Esophagus (tissue), 2 donors: Measurements from ENCODE around the gene SMIM31. TPM values are rescaled to one million over a fixed set of nuclear protein-coding genes. Genes with fewer than 3 reads are reported as not detected.

ENCODE experiments used
- H3K27ac ChIP-seq, 2 donors: one replicate each; pipeline ENCODE4 v1.5.1; 2013; ENCODE audit warnings: low read depth in 2 of 2, mild to moderate bottlenecking in 2 of 2, inconsistent platforms in 1 of 2, low read length in 1 of 2, moderate library complexity in 1 of 2
- H3K27me3 ChIP-seq, 2 donors: one replicate each; pipeline ENCODE4 v1.6.1; 2013; ENCODE audit warnings: low read length in 2 of 2, control low read depth in 1 of 2, mild to moderate bottlenecking in 1 of 2; ENCODE audit not compliant: insufficient read depth in 2 of 2, control insufficient read depth in 1 of 2
- H3K36me3 ChIP-seq, 2 donors: one replicate each; pipeline ENCODE4 v1.6.1; 2013; ENCODE audit warnings: low read length in 1 of 2; ENCODE audit not compliant: control insufficient read depth in 2 of 2, insufficient read depth in 2 of 2
- H3K4me1 ChIP-seq, 2 donors: one replicate each; pipeline ENCODE4 v1.6.1; 2013; ENCODE audit warnings: low read length in 1 of 2; ENCODE audit not compliant: control insufficient read depth in 2 of 2, insufficient read depth in 2 of 2
- H3K4me3 ChIP-seq, 2 donors: one replicate each; pipeline ENCODE4 v1.5.1; 2013; ENCODE audit warnings: low read length in 2 of 2, mild to moderate bottlenecking in 2 of 2, low read depth in 1 of 2, moderate library complexity in 1 of 2
- H3K9me3 ChIP-seq, 2 donors: one replicate each; pipeline ENCODE4 v1.6.1; 2013; ENCODE audit warnings: mild to moderate bottlenecking in 2 of 2, low read depth in 1 of 2, low read length in 1 of 2, moderate library complexity in 1 of 2; ENCODE audit not compliant: control insufficient read depth in 2 of 2, insufficient read depth in 1 of 2
- WGBS, 2 donors: extraction: QIAGEN DNeasy Blood & Tissue Kit; methylation state at CpG; one replicate each; pipeline ENCODE4 v1.1.7; 2013; 5-methylcytosine and 5-hydroxymethylcytosine counted together
- polyA plus RNA-seq, 2 donors: library from polyadenylated mRNA; stranded (reverse); fragments of 200-250 nt; gene quantifications; one replicate each; pipeline ENCODE4 v1.2.3, GENCODE V29; 2013
- donor health status: healthy with polysubstance abuse.
- donor health status: Bipolar disorder and iron deficiency.

The SMIM31 gene
- polyA plus RNA-seq, 2 donors = not detected

DNA sequence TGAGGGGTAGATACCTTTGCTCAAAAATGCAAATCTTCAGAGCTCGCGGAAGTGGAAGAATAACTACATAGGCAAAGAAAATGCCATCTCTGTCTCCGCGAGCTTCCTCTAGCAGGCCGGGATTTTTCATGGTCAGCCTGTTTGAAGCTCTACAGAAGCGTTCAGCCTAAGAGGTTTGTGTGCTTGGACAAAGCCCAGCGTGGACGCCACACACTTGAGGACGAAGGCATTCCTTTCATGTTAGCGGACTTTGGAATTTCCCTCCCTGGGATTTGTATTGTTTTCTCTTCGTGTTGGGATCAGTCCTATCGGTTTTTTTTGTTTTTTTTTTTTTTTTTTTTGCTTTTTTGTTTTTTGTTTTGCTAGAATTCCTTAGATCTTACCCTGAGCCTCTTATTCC is 53.7 kb downstream of the SMIM31 start:
- H3K4me3 ChIP-seq = no peak overlapping the region
- H3K27me3 ChIP-seq = no peaks in the 10 kb centered on the region
- H3K4me1 ChIP-seq = no peaks in the 10 kb centered on the region
- no peak overlapping the region for H3K27ac ChIP-seq
- no peaks in the 10 kb centered on the region for H3K36me3 ChIP-seq
- no peaks in the 10 kb centered on the region for H3K9me3 ChIP-seq
- WGBS, 2 donors = 42 to 57% methylated on average over 12 of the region's 12 CpGs

GRCh38 chr4:164813554-164813953 is 59.6 kb downstream of the SMIM31 start:
- no peak overlapping the region for H3K4me3 ChIP-seq
- no peaks in the 10 kb centered on the region for H3K27me3 ChIP-seq
- no peaks in the 10 kb centered on the region for H3K36me3 ChIP-seq
- H3K4me1 ChIP-seq = no peaks in the 10 kb centered on the region
- WGBS, 2 donors = 37 to 58% methylated on average over 2 of the region's 2 CpGs
- no peaks in the 10 kb centered on the region for H3K9me3 ChIP-seq
- no peak overlapping the region for H3K27ac ChIP-seq

DNA sequence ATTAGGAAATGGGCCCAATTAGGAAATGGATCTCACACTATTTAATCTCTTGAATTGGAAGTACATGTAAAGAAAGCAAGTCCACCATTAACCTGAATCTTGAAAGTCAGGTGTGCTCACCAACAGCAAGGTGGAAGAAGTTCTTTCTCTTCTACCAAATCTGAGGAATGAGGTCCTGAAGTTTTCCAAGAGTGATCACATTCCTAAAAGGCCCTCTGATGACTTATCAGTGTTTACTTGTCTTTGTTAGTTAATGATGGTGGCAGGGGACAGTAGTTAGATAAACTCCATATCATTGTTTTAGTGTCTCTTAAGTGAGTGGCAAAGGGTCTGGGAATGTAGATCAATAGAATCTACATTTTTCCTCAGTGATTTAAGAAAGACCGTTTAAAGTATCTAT is 61.8 kb downstream of the SMIM31 start:
- Histone ChIP-seq H3K27me3 (no peaks in the 10 kb centered on the region), H3K4me1 (no peaks in the 10 kb centered on the region), H3K9me3 (no peaks in the 10 kb centered on the region), H3K36me3 (no peaks in the 10 kb centered on the region), H3K4me3 (no peak overlapping the region), H3K27ac (no peak overlapping the region)
- 24 to 55% methylated on average over 1 of the region's 1 CpG for WGBS, 2 donors

- Histone ChIP-seq H3K36me3 (no peaks in the 10 kb centered on the region), H3K9me3 (no peaks in the 10 kb centered on the region), H3K4me1 (no peaks in the 10 kb centered on the region), H3K4me3 (no peak overlapping the region), H3K27ac (no peak overlapping the region), H3K27me3 (no peaks in the 10 kb centered on the region)
- WGBS, 2 donors = 82 to 85% methylated on average over 1 of the region's 1 CpG
These were observed 65.4 kb downstream of the SMIM31 start for GRCh38 chr4:164819366-164819765.

DNA sequence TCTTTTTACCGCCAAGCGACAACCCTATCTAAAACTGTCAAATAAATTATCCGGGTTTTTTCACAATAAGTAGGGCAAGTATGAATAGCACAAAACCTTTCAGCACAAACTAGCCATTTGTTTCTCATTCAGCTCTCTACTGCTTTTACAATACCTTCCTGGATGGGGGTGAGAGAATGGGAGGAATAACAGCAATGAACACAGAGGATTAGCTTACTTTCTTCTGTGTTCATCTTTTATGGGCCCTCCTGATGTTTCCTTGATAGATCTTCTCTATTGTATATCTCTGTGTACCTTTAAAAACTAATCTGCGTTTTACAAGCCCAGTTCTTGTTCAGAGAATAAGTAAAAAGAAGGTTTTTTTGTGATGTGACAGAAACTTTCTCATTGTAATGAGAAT is 67.8 kb downstream of the SMIM31 start:
- 45 to 52% methylated on average over 4 of the region's 4 CpGs for WGBS, 2 donors
- Histone ChIP-seq H3K27me3 (no peaks in the 10 kb centered on the region), H3K9me3 (no peaks in the 10 kb centered on the region), H3K36me3 (no peaks in the 10 kb centered on the region), H3K27ac (no peak overlapping the region), H3K4me1 (no peaks in the 10 kb centered on the region), H3K4me3 (no peak overlapping the region)

- Histone ChIP-seq H3K27ac (no peak overlapping the region), H3K4me3 (no peak overlapping the region), H3K27me3 (no peaks in the 10 kb centered on the region), H3K4me1 (no peaks in the 10 kb centered on the region), H3K36me3 (no peaks in the 10 kb centered on the region), H3K9me3 (no peaks in the 10 kb centered on the region)
- 84 to 86% methylated on average over 4 of the region's 4 CpGs for WGBS, 2 donors
These were observed 70.7 kb downstream of the SMIM31 start for GRCh38 chr4:164824581-164824980.

GRCh38 chr4:164828955-164829354 is 75.0 kb downstream of the SMIM31 start:
- Histone ChIP-seq H3K9me3 (no peaks in the 10 kb centered on the region), H3K4me3 (no peak overlapping the region), H3K4me1 (no peaks in the 10 kb centered on the region), H3K27me3 (no peaks in the 10 kb centered on the region), H3K27ac (no peak overlapping the region), H3K36me3 (no peaks in the 10 kb centered on the region)
- WGBS, 2 donors = 70 to 73% methylated on average over 3 of the region's 3 CpGs

DNA sequence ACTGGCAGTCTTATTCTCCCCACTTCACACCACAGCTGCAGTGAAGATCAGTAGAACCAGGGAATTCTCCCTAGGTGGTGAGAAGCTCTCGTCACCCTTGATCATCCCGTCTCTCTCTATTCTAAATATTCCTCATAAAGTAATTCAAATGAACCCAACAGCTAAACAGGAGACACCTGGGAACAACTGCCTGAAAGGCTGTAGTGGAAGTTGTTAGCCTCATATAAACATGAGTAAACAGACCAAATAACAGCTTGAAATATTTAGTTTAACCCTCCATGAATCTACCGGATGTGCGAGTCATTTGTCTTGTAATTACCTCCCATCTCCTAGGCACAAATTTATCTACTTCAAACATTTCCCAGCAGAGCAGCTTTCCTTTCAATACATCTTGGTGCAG is 92.6 kb downstream of the SMIM31 start:
- Histone ChIP-seq H3K9me3 (no peaks in the 10 kb centered on the region), H3K36me3 (no peaks in the 10 kb centered on the region), H3K4me1 (no peaks in the 10 kb centered on the region), H3K27me3 (no peaks in the 10 kb centered on the region), H3K27ac (no peak overlapping the region), H3K4me3 (no peak overlapping the region)
- 49 to 51% methylated on average over 4 of the region's 4 CpGs for WGBS, 2 donors

GRCh38 chr4:164847016-164847415 is 93.1 kb downstream of the SMIM31 start:
- 56 to 58% methylated on average over 3 of the region's 3 CpGs for WGBS, 2 donors

GRCh38 chr4:164847967-164848649 is 94.2 kb downstream of the SMIM31 start:
- H3K27ac ChIP-seq = no peak overlapping the region
- WGBS, 2 donors = 44 to 60% methylated on average over 2 of the region's 2 CpGs
- H3K4me3 ChIP-seq = no peak overlapping the region

More at GRCh38 chr4:164847016-164847415, 93.1 kb downstream of the SMIM31 start:
- Histone ChIP-seq H3K27ac (no peak overlapping the region), H3K4me1 (no peaks in the 10 kb centered on the region), H3K4me3 (no peak overlapping the region), H3K27me3 (no peaks in the 10 kb centered on the region), H3K9me3 (no peaks in the 10 kb centered on the region), H3K36me3 (no peaks in the 10 kb centered on the region)

More at GRCh38 chr4:164847967-164848649, 94.2 kb downstream of the SMIM31 start:
- H3K36me3 ChIP-seq = no peaks in the 10 kb centered on the region
- no peaks in the 10 kb centered on the region for H3K4me1 ChIP-seq
- no peaks in the 10 kb centered on the region for H3K27me3 ChIP-seq
- H3K9me3 ChIP-seq = no peaks in the 10 kb centered on the region
